Stimulated activated memory B cell treated with anti-CD40 and anti-IgM and Interleukin-4, amounts not matched to agents 10 μg/mL and 1 μg/mL and 100 μg/mL, for 72 hours (primary cell): ENCODE measurements around the gene GPATCH2L.
A peak's percentile ranks its signal among the peaks of the same experiment; 100 is the strongest.

Experiments
- ATAC-seq: fragments of 150-1000 bp; cut with Tn5 transposase; 2 replicates; pipeline ENCODE4 v1.10.0; 2021
- H3K27ac Mint-ChIP-seq: one replicate; pipeline ENCODE4 v1.8.0; 2022; ENCODE audit warnings: mild to moderate bottlenecking, mixed read lengths
- H3K27me3 Mint-ChIP-seq: one replicate; pipeline ENCODE4 v1.8.0; 2022; ENCODE audit warnings: mixed read lengths
- H3K36me3 Mint-ChIP-seq: one replicate; pipeline ENCODE4 v1.8.0; 2022; ENCODE audit warnings: mixed read lengths
- H3K4me1 Mint-ChIP-seq: one replicate; pipeline ENCODE4 v1.8.0; 2022; ENCODE audit warnings: mixed read lengths
- H3K4me3 Mint-ChIP-seq: one replicate; pipeline ENCODE4 v1.8.0; 2022; ENCODE audit warnings: mild to moderate bottlenecking, moderate library complexity, mixed read lengths
- H3K9me3 Mint-ChIP-seq: one replicate; pipeline ENCODE4 v1.8.0; 2022; ENCODE audit warnings: mixed read lengths

Gene GPATCH2L

GRCh38 chr14:76163668-76164363, 12.1 kb downstream of the GPATCH2L start:
- ATAC-seq: no peak
- H3K36me3 Mint-ChIP-seq: peaks cover 74% of the 10 kb centered on the region
- no peaks in the 10 kb centered on the region for H3K27me3 Mint-ChIP-seq
- peaks cover 20% of the 10 kb centered on the region for H3K4me1 Mint-ChIP-seq
- H3K9me3 Mint-ChIP-seq: no peaks in the 10 kb centered on the region
- H3K4me3 Mint-ChIP-seq: no peak overlapping the region
- no peak overlapping the region for H3K27ac Mint-ChIP-seq

- Mint-ChIP-seq H3K4me3 (no peak overlapping the region), H3K27ac (no peak overlapping the region), H3K4me1 (peaks cover 6% of the 10 kb centered on the region), H3K9me3 (no peaks in the 10 kb centered on the region), H3K36me3 (peaks cover 72% of the 10 kb centered on the region), H3K27me3 (no peaks in the 10 kb centered on the region)
- no peak for ATAC-seq
Observed at GRCh38 chr14:76168531-76168930, 16.8 kb downstream of the GPATCH2L start.

GRCh38 chr14:76169776-76170175, 18.1 kb downstream of the GPATCH2L start:
- H3K9me3 Mint-ChIP-seq: no peaks in the 10 kb centered on the region
- no peak overlapping the region for H3K27ac Mint-ChIP-seq
- H3K27me3 Mint-ChIP-seq: no peaks in the 10 kb centered on the region
- no peaks in the 10 kb centered on the region for H3K4me1 Mint-ChIP-seq
- H3K36me3 Mint-ChIP-seq: peaks cover 59% of the 10 kb centered on the region
- no peak overlapping the region for H3K4me3 Mint-ChIP-seq
- no peak for ATAC-seq

GRCh38 chr14:76174982-76175381, 23.3 kb downstream of the GPATCH2L start:
- H3K9me3 Mint-ChIP-seq: no peaks in the 10 kb centered on the region
- no peaks in the 10 kb centered on the region for H3K4me1 Mint-ChIP-seq
- no peak overlapping the region for H3K27ac Mint-ChIP-seq
- H3K4me3 Mint-ChIP-seq: no peak overlapping the region
- peaks cover 63% of the 10 kb centered on the region for H3K36me3 Mint-ChIP-seq
- H3K27me3 Mint-ChIP-seq: no peaks in the 10 kb centered on the region
- ATAC-seq: no peak

GRCh38 chr14:76175942-76176341, 24.2 kb downstream of the GPATCH2L start:
- Mint-ChIP-seq H3K4me3 (no peak overlapping the region), H3K4me1 (no peaks in the 10 kb centered on the region), H3K36me3 (peaks cover 63% of the 10 kb centered on the region)

GRCh38 chr14:76181546-76181945, 29.8 kb downstream of the GPATCH2L start:
- Mint-ChIP-seq H3K27ac (no peak overlapping the region), H3K9me3 (no peaks in the 10 kb centered on the region), H3K4me1 (peaks cover 8% of the 10 kb centered on the region), H3K27me3 (no peaks in the 10 kb centered on the region), H3K4me3 (no peak overlapping the region), H3K36me3 (peaks cover 88% of the 10 kb centered on the region)
- no peak for ATAC-seq

More at GRCh38 chr14:76175942-76176341, 24.2 kb downstream of the GPATCH2L start:
- Mint-ChIP-seq H3K27me3 (no peaks in the 10 kb centered on the region), H3K27ac (no peak overlapping the region), H3K9me3 (no peaks in the 10 kb centered on the region)
- ATAC-seq: no peak

- peaks cover 3% of the 10 kb centered on the region for H3K9me3 Mint-ChIP-seq
- H3K4me1 Mint-ChIP-seq: peaks cover 30% of the 10 kb centered on the region
- H3K36me3 Mint-ChIP-seq: peaks cover 77% of the 10 kb centered on the region
- H3K27me3 Mint-ChIP-seq: no peaks in the 10 kb centered on the region
- no peak for ATAC-seq
- H3K4me3 Mint-ChIP-seq: no peak overlapping the region
- H3K27ac Mint-ChIP-seq: no peak overlapping the region
Observed at GRCh38 chr14:76186308-76187027, 34.7 kb downstream of the GPATCH2L start.

GRCh38 chr14:76191297-76191696, 39.6 kb downstream of the GPATCH2L start:
- ATAC-seq: no peak
- Mint-ChIP-seq H3K27ac (peak overlapping the region; percentile 9), H3K27me3 (no peaks in the 10 kb centered on the region), H3K9me3 (peaks cover 3% of the 10 kb centered on the region), H3K4me3 (no peak overlapping the region), H3K36me3 (peaks cover 66% of the 10 kb centered on the region), H3K4me1 (peaks cover 32% of the 10 kb centered on the region)

- H3K4me1 Mint-ChIP-seq: peaks cover 23% of the 10 kb centered on the region
- no peaks in the 10 kb centered on the region for H3K27me3 Mint-ChIP-seq
- no peak overlapping the region for H3K4me3 Mint-ChIP-seq
- no peaks in the 10 kb centered on the region for H3K9me3 Mint-ChIP-seq
- no peak for ATAC-seq
- H3K36me3 Mint-ChIP-seq: peaks cover 67% of the 10 kb centered on the region
- H3K27ac Mint-ChIP-seq: no peak overlapping the region
Observed at GRCh38 chr14:76193696-76194095, 42.0 kb downstream of the GPATCH2L start.

- Mint-ChIP-seq H3K4me1 (peaks cover 20% of the 10 kb centered on the region), H3K27ac (no peak overlapping the region), H3K9me3 (no peaks in the 10 kb centered on the region), H3K27me3 (no peaks in the 10 kb centered on the region), H3K4me3 (no peak overlapping the region), H3K36me3 (peaks cover 66% of the 10 kb centered on the region)
- ATAC-seq: no peak
Observed at GRCh38 chr14:76194327-76194726, 42.6 kb downstream of the GPATCH2L start.

- peaks cover 20% of the 10 kb centered on the region for H3K4me1 Mint-ChIP-seq
- no peak overlapping the region for H3K4me3 Mint-ChIP-seq
- ATAC-seq: no peak
- H3K9me3 Mint-ChIP-seq: no peaks in the 10 kb centered on the region
- H3K27me3 Mint-ChIP-seq: no peaks in the 10 kb centered on the region
- no peak overlapping the region for H3K27ac Mint-ChIP-seq
- peaks cover 66% of the 10 kb centered on the region for H3K36me3 Mint-ChIP-seq
Observed at GRCh38 chr14:76195003-76195402, 43.3 kb downstream of the GPATCH2L start.

- H3K27ac Mint-ChIP-seq: no peak overlapping the region
- peaks cover 75% of the 10 kb centered on the region for H3K36me3 Mint-ChIP-seq
- ATAC-seq: no peak
- no peaks in the 10 kb centered on the region for H3K27me3 Mint-ChIP-seq
- H3K4me3 Mint-ChIP-seq: no peak overlapping the region
- no peaks in the 10 kb centered on the region for H3K9me3 Mint-ChIP-seq
- H3K4me1 Mint-ChIP-seq: peaks cover 8% of the 10 kb centered on the region
Observed at GRCh38 chr14:76196980-76197695, 45.4 kb downstream of the GPATCH2L start.

GRCh38 chr14:76201162-76201561, 49.4 kb downstream of the GPATCH2L start:
- Mint-ChIP-seq H3K36me3 (peaks cover 81% of the 10 kb centered on the region), H3K27me3 (no peaks in the 10 kb centered on the region)
- no peak for ATAC-seq

GRCh38 chr14:76203086-76204001, 51.6 kb downstream of the GPATCH2L start:
- Mint-ChIP-seq H3K27ac (peak overlapping the region; percentile 63), H3K4me1 (peaks cover 14% of the 10 kb centered on the region), H3K27me3 (no peaks in the 10 kb centered on the region), H3K9me3 (no peaks in the 10 kb centered on the region), H3K36me3 (peaks cover 65% of the 10 kb centered on the region), H3K4me3 (no peak overlapping the region)
- ATAC-seq: peak; percentile 82

More at GRCh38 chr14:76201162-76201561, 49.4 kb downstream of the GPATCH2L start:
- Mint-ChIP-seq H3K4me1 (peaks cover 14% of the 10 kb centered on the region), H3K9me3 (no peaks in the 10 kb centered on the region), H3K4me3 (no peak overlapping the region), H3K27ac (no peak overlapping the region)
